Measurements from ENCODE around the gene BCL2A1.

- TF ChIP-seq, protein P1, sequence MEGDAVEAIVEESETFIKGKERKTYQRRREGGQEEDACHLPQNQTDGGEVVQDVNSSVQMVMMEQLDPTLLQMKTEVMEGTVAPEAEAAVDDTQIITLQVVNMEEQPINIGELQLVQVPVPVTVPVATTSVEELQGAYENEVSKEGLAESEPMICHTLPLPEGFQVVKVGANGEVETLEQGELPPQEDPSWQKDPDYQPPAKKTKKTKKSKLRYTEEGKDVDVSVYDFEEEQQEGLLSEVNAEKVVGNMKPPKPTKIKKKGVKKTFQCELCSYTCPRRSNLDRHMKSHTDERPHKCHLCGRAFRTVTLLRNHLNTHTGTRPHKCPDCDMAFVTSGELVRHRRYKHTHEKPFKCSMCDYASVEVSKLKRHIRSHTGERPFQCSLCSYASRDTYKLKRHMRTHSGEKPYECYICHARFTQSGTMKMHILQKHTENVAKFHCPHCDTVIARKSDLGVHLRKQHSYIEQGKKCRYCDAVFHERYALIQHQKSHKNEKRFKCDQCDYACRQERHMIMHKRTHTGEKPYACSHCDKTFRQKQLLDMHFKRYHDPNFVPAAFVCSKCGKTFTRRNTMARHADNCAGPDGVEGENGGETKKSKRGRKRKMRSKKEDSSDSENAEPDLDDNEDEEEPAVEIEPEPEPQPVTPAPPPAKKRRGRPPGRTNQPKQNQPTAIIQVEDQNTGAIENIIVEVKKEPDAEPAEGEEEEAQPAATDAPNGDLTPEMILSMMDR (IDR thresholded peaks at IDR 0.05), result no peak
- TF ChIP-seq SIN3A (IDR thresholded peaks at IDR 0.05; ENCODE audit: borderline replicate concordance, insufficient read depth, low read depth, low read length), result no peak
Observed at GRCh38 chr15:79973456-79974195, 2.6 kb upstream of the BCL2A1 start.
